ENCODE data around the gene TUBA1A. TPM values are rescaled to one million over a fixed set of nuclear protein-coding genes. Genes with fewer than 3 reads are reported as not detected.
"Not testable (repeated sequence)": the region's sequence is repeated elsewhere in the genome, so short reads cannot be mapped to it uniquely, and the experiment has no call there.

TUBA1A gene
- total RNA-seq, 2 experiments from 2014 or later = 47.4 to 49.1 TPM

- intact Hi-C loops (cut with micrococcal nuclease) = loop anchor here (10.0 kb wide), 1 partner anchor 1429 kb away; the partner anchor contains the start of gene RAPGEF3
- CTCF ChIA-PET; DNase-seq; H3K4me3 Mint-ChIP-seq; H3K4me1 Mint-ChIP-seq (ENCODE audit: low read depth); H3K9me3 Mint-ChIP-seq; H3K27me3 Mint-ChIP-seq (ENCODE audit: low read depth); H3K36me3 Mint-ChIP-seq (ENCODE audit: low read depth); H3K27ac Mint-ChIP-seq: not testable (repeated sequence)
These were observed 5.5 kb downstream of the TUBA1A start for GRCh38 chr12:49183214-49183950.

- CTCF ChIA-PET = no interaction called here
- Mint-ChIP-seq H3K4me1 (ENCODE audit: low read depth) (no peaks in the 10 kb centered on the region), H3K4me3 (no peak overlapping the region), H3K36me3 (ENCODE audit: low read depth) (no peaks in the 10 kb centered on the region), H3K9me3 (no peaks in the 10 kb centered on the region), H3K27ac (no peak overlapping the region), H3K27me3 (ENCODE audit: low read depth) (no peaks in the 10 kb centered on the region)
- DNase-seq = no peak
- intact Hi-C loops (cut with micrococcal nuclease) = no loop called here
These were observed 14.7 kb downstream of the TUBA1A start for GRCh38 chr12:49174218-49174617.

GRCh38 chr12:49170924-49171323, 18.0 kb downstream of the TUBA1A start:
- intact Hi-C loops (cut with micrococcal nuclease) = no loop called here
- H3K27me3 Mint-ChIP-seq (ENCODE audit: low read depth) = no peaks in the 10 kb centered on the region
- CTCF ChIA-PET = interaction anchor here (0.8 to 1.2 kb wide), 2 partner anchors 64 to 281 kb away, joined by 3 to 4 read pairs; no protein-coding TSS in a partner anchor
- no peaks in the 10 kb centered on the region for H3K9me3 Mint-ChIP-seq
- no peak overlapping the region for H3K4me3 Mint-ChIP-seq
- no peak overlapping the region for H3K27ac Mint-ChIP-seq
- DNase-seq = no peak
- no peaks in the 10 kb centered on the region for H3K4me1 Mint-ChIP-seq (ENCODE audit: low read depth)
- no peaks in the 10 kb centered on the region for H3K36me3 Mint-ChIP-seq (ENCODE audit: low read depth)

GRCh38 chr12:49165114-49165513, 23.8 kb downstream of the TUBA1A start:
- no peaks in the 10 kb centered on the region for H3K27me3 Mint-ChIP-seq (ENCODE audit: low read depth)
- H3K36me3 Mint-ChIP-seq (ENCODE audit: low read depth) = no peaks in the 10 kb centered on the region
- no peaks in the 10 kb centered on the region for H3K9me3 Mint-ChIP-seq
- H3K27ac Mint-ChIP-seq = no peak overlapping the region
- H3K4me3 Mint-ChIP-seq = no peak overlapping the region
- no peak for DNase-seq
- CTCF ChIA-PET = interaction anchor here (0.6 kb wide), 1 partner anchor 106 kb away, joined by 3 read pairs; no protein-coding TSS in a partner anchor
- intact Hi-C loops (cut with micrococcal nuclease) = no loop called here
- H3K4me1 Mint-ChIP-seq (ENCODE audit: low read depth) = no peaks in the 10 kb centered on the region

GRCh38 chr12:49161901-49162300, 27.0 kb downstream of the TUBA1A start:
- H3K9me3 Mint-ChIP-seq; H3K27me3 Mint-ChIP-seq (ENCODE audit: low read depth); H3K4me3 Mint-ChIP-seq; H3K4me1 Mint-ChIP-seq (ENCODE audit: low read depth); DNase-seq; H3K36me3 Mint-ChIP-seq (ENCODE audit: low read depth); intact Hi-C loops (cut with micrococcal nuclease); H3K27ac Mint-ChIP-seq: not testable (repeated sequence)
- CTCF ChIA-PET = interaction anchor here (0.6 kb wide), 1 partner anchor 26 kb away, joined by 3 read pairs; no protein-coding TSS in a partner anchor

GRCh38 chr12:49161092-49161795, 27.6 kb downstream of the TUBA1A start:
- intact Hi-C loops (cut with micrococcal nuclease) = no loop called here
- DNase-seq = no peak
- Mint-ChIP-seq H3K4me1 (ENCODE audit: low read depth) (no peaks in the 10 kb centered on the region), H3K36me3 (ENCODE audit: low read depth) (no peaks in the 10 kb centered on the region), H3K9me3 (no peaks in the 10 kb centered on the region), H3K27ac (no peak overlapping the region), H3K27me3 (ENCODE audit: low read depth) (no peaks in the 10 kb centered on the region), H3K4me3 (no peak overlapping the region)
- CTCF ChIA-PET = interaction anchor here (0.6 kb wide), 1 partner anchor 367 kb away, joined by 3 read pairs; no protein-coding TSS in a partner anchor

- intact Hi-C loops (cut with micrococcal nuclease) = no loop called here
- no peak overlapping the region for H3K4me3 Mint-ChIP-seq
- H3K36me3 Mint-ChIP-seq (ENCODE audit: low read depth) = no peaks in the 10 kb centered on the region
- H3K4me1 Mint-ChIP-seq (ENCODE audit: low read depth) = no peaks in the 10 kb centered on the region
- H3K27me3 Mint-ChIP-seq (ENCODE audit: low read depth) = no peaks in the 10 kb centered on the region
- no peak overlapping the region for H3K27ac Mint-ChIP-seq
- CTCF ChIA-PET = no interaction called here
- DNase-seq = no peak
- no peaks in the 10 kb centered on the region for H3K9me3 Mint-ChIP-seq
These were observed 28.5 kb downstream of the TUBA1A start for GRCh38 chr12:49160399-49160798.

GRCh38 chr12:49154221-49154620, 34.7 kb downstream of the TUBA1A start:
- Mint-ChIP-seq H3K4me1 (ENCODE audit: low read depth) (peaks cover 2% of the 10 kb centered on the region), H3K27ac (no peak overlapping the region), H3K9me3 (no peaks in the 10 kb centered on the region), H3K4me3 (no peak overlapping the region), H3K36me3 (ENCODE audit: low read depth) (no peaks in the 10 kb centered on the region), H3K27me3 (ENCODE audit: low read depth) (no peaks in the 10 kb centered on the region)
- CTCF ChIA-PET = no interaction called here
- intact Hi-C loops (cut with micrococcal nuclease) = no loop called here
- DNase-seq = no peak

- H3K36me3 Mint-ChIP-seq (ENCODE audit: low read depth) = peaks cover 3% of the 10 kb centered on the region
- CTCF ChIA-PET = no interaction called here
- intact Hi-C loops (cut with micrococcal nuclease) = no loop called here
- peaks cover 2% of the 10 kb centered on the region for H3K4me1 Mint-ChIP-seq (ENCODE audit: low read depth)
- no peak overlapping the region for H3K27ac Mint-ChIP-seq
- no peaks in the 10 kb centered on the region for H3K9me3 Mint-ChIP-seq
- no peak overlapping the region for H3K4me3 Mint-ChIP-seq
- no peaks in the 10 kb centered on the region for H3K27me3 Mint-ChIP-seq (ENCODE audit: low read depth)
- DNase-seq = no peak
These were observed 41.5 kb downstream of the TUBA1A start for GRCh38 chr12:49147384-49147783.

GRCh38 chr12:49146406-49146805, 42.5 kb downstream of the TUBA1A start:
- Mint-ChIP-seq H3K9me3 (no peaks in the 10 kb centered on the region), H3K36me3 (ENCODE audit: low read depth) (peaks cover 3% of the 10 kb centered on the region), H3K27ac (no peak overlapping the region), H3K4me1 (ENCODE audit: low read depth) (peaks cover 2% of the 10 kb centered on the region), H3K4me3 (no peak overlapping the region), H3K27me3 (ENCODE audit: low read depth) (no peaks in the 10 kb centered on the region)
- CTCF ChIA-PET = interaction anchor here (0.6 kb wide), 1 partner anchor 167 kb away, joined by 3 read pairs; no protein-coding TSS in a partner anchor
- intact Hi-C loops (cut with micrococcal nuclease) = no loop called here
- DNase-seq = no peak

- CTCF ChIA-PET = interaction anchor here (0.6 to 0.8 kb wide), 4 partner anchors 13 to 182 kb away, joined by 3 to 5 read pairs (median 3); partner anchors contain the start of genes TUBA1B and WNT1
- Mint-ChIP-seq H3K9me3 (no peaks in the 10 kb centered on the region), H3K36me3 (ENCODE audit: low read depth) (peaks cover 5% of the 10 kb centered on the region), H3K27me3 (ENCODE audit: low read depth) (no peaks in the 10 kb centered on the region), H3K27ac (no peak overlapping the region), H3K4me3 (no peak overlapping the region), H3K4me1 (ENCODE audit: low read depth) (peaks cover 2% of the 10 kb centered on the region)
- no peak for DNase-seq
- intact Hi-C loops (cut with micrococcal nuclease) = no loop called here
These were observed 44.5 kb downstream of the TUBA1A start for GRCh38 chr12:49144384-49144783.

- CTCF ChIA-PET = interaction anchor here (0.6 to 1.0 kb wide), 2 partner anchors 15 to 49 kb away, joined by 5 to 6 read pairs; no protein-coding TSS in a partner anchor
- Mint-ChIP-seq H3K4me1 (ENCODE audit: low read depth) (peaks cover 2% of the 10 kb centered on the region), H3K27ac (no peak overlapping the region), H3K4me3 (no peak overlapping the region), H3K36me3 (ENCODE audit: low read depth) (peaks cover 2% of the 10 kb centered on the region), H3K9me3 (no peaks in the 10 kb centered on the region), H3K27me3 (ENCODE audit: low read depth) (no peaks in the 10 kb centered on the region)
- intact Hi-C loops (cut with micrococcal nuclease) = loop anchor here (10.0 kb wide), 1 partner anchor 424 kb away; the partner anchor contains the start of gene CCNT1
- DNase-seq = no peak
These were observed 49.9 kb downstream of the TUBA1A start for GRCh38 chr12:49138999-49139398.
